ENCODE data around the gene BHLHA15. TPM values are rescaled to one million over a fixed set of nuclear protein-coding genes. Genes with fewer than 3 reads are reported as not detected.

BHLHA15 gene
- total RNA-seq, 1 experiment from 2014 or later, result 3.4 TPM

GRCh38 chr7:98186452-98187137 is 24.6 kb upstream of the BHLHA15 start:
- Mint-ChIP-seq H3K36me3 (ENCODE audit: insufficient read depth, unreplicated experiment) (peaks cover 38% of the 10 kb centered on the region), H3K27me3 (ENCODE audit: insufficient read depth, unreplicated experiment) (no peaks in the 10 kb centered on the region), H3K9me3 (ENCODE audit: unreplicated experiment) (no peaks in the 10 kb centered on the region), H3K4me3 (ENCODE audit: unreplicated experiment) (no peak overlapping the region), H3K4me1 (ENCODE audit: low read depth, unreplicated experiment) (no peaks in the 10 kb centered on the region), H3K27ac (ENCODE audit: unreplicated experiment) (no peak overlapping the region)
- Histone ChIP-seq H3K9me3 (no peaks in the 10 kb centered on the region), H3K4me3 (ENCODE audit: low read depth, low read length) (no peak overlapping the region), H3K27me3 (replicated peaks; ENCODE audit: control insufficient read depth, insufficient read depth, low read length) (no peaks in the 10 kb centered on the region), H3K4me1 (no peaks in the 10 kb centered on the region), H3K36me3 (ENCODE audit: control insufficient read depth, insufficient read depth, low read length) (no peaks in the 10 kb centered on the region)
- intact Hi-C loops (cut with micrococcal nuclease; ENCODE audit: unreplicated experiment), result no loop called here
- no TSS peak for BruUV-seq (replicated peaks)
- no peak for TF ChIP-seq CTCF (IDR thresholded peaks at IDR 0.05; ENCODE audit: insufficient read depth in 1 of 2, low read depth in 1 of 2, low read length in 1 of 2, severe bottlenecking in 1 of 2, unreplicated experiment in 1 of 2)
- no peak for DNase-seq
- ChIA-PET POLR2A (no interaction called here), CTCF (no interaction called here)

DNA sequence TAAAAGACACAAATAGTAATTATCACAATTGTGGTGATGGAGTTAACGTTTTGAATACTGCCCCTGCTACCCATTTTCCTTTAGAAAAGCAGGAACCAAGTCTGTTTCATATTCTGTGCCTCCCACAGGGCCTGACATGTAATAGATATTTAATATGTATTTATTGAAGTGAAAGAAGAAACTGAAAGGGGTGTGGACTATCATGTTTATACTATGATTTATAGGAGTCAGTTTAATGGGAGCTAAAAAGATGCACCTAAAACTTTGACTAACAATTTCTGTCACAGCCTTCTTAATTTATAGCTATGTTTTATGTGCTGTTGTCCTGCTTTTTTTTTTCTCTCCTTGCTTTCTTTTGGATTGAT is 24.1 kb upstream of the BHLHA15 start:
- no peaks in the 10 kb centered on the region for H3K27me3 ChIP-seq (replicated peaks; ENCODE audit: control insufficient read depth, insufficient read depth, low read length)
- ChIA-PET POLR2A (no interaction called here), CTCF (no interaction called here)
- H3K27me3 Mint-ChIP-seq (ENCODE audit: insufficient read depth, unreplicated experiment), result no peaks in the 10 kb centered on the region
- H3K4me3 Mint-ChIP-seq (ENCODE audit: unreplicated experiment), result no peak overlapping the region
- H3K4me1 ChIP-seq, result no peaks in the 10 kb centered on the region
- BruUV-seq (replicated peaks), result no TSS peak
- no peak overlapping the region for H3K4me3 ChIP-seq (ENCODE audit: low read depth, low read length)
- no peak for DNase-seq
- H3K9me3 ChIP-seq, result no peaks in the 10 kb centered on the region
- H3K9me3 Mint-ChIP-seq (ENCODE audit: unreplicated experiment), result no peaks in the 10 kb centered on the region
- intact Hi-C loops (cut with micrococcal nuclease; ENCODE audit: unreplicated experiment), result no loop called here
- no peaks in the 10 kb centered on the region for H3K4me1 Mint-ChIP-seq (ENCODE audit: low read depth, unreplicated experiment)
- no peaks in the 10 kb centered on the region for H3K36me3 ChIP-seq (ENCODE audit: control insufficient read depth, insufficient read depth, low read length)
- no peak overlapping the region for H3K27ac Mint-ChIP-seq (ENCODE audit: unreplicated experiment)
- no peak for TF ChIP-seq CTCF (IDR thresholded peaks at IDR 0.05; ENCODE audit: insufficient read depth in 1 of 2, low read depth in 1 of 2, low read length in 1 of 2, severe bottlenecking in 1 of 2, unreplicated experiment in 1 of 2)
- H3K36me3 Mint-ChIP-seq (ENCODE audit: insufficient read depth, unreplicated experiment), result peaks cover 39% of the 10 kb centered on the region

DNA sequence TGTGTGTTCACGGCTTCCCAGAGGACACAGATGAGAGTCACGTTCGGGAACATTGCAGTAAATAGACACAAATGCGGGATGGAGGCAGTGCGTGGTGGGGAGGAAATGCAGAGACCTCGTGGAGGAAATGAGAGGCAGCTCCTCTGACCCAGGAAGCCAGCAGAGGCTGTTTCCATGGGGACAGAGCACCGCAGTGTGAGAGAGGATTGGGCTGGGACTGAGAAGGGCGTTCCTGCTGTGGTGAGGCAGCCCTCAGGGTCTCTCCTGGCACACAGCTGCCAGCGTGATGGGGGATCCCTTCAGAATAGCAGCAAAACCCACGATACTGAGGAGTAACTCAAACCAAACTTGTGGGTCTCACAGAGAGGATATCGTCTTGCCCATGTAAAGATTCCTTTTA is 21.7 kb upstream of the BHLHA15 start:
- no peaks in the 10 kb centered on the region for H3K4me1 Mint-ChIP-seq (ENCODE audit: low read depth, unreplicated experiment)
- no peaks in the 10 kb centered on the region for H3K27me3 Mint-ChIP-seq (ENCODE audit: insufficient read depth, unreplicated experiment)
- DNase-seq, result no peak
- Histone ChIP-seq H3K36me3 (ENCODE audit: control insufficient read depth, insufficient read depth, low read length) (no peaks in the 10 kb centered on the region), H3K4me3 (ENCODE audit: low read depth, low read length) (no peak overlapping the region), H3K4me1 (no peaks in the 10 kb centered on the region), H3K9me3 (no peaks in the 10 kb centered on the region), H3K27me3 (replicated peaks; ENCODE audit: control insufficient read depth, insufficient read depth, low read length) (no peaks in the 10 kb centered on the region)
- H3K9me3 Mint-ChIP-seq (ENCODE audit: unreplicated experiment), result no peaks in the 10 kb centered on the region
- TF ChIP-seq CTCF (IDR thresholded peaks at IDR 0.05; ENCODE audit: insufficient read depth in 1 of 2, low read depth in 1 of 2, low read length in 1 of 2, severe bottlenecking in 1 of 2, unreplicated experiment in 1 of 2), result no peak
- no peak overlapping the region for H3K27ac Mint-ChIP-seq (ENCODE audit: unreplicated experiment)
- H3K36me3 Mint-ChIP-seq (ENCODE audit: insufficient read depth, unreplicated experiment), result peaks cover 55% of the 10 kb centered on the region
- CTCF ChIA-PET, result no interaction called here
- intact Hi-C loops (cut with micrococcal nuclease; ENCODE audit: unreplicated experiment), result no loop called here
- POLR2A ChIA-PET, result no interaction called here
- no TSS peak for BruUV-seq (replicated peaks)
- H3K4me3 Mint-ChIP-seq (ENCODE audit: unreplicated experiment), result no peak overlapping the region
